Loucy (cell line): ENCODE measurements around the gene C1orf35.
A peak's percentile ranks its signal among the peaks of the same experiment; 100 is the strongest.

Experiments used
- H2AFZ ChIP-seq: fragments of 200-600 bp; sonication (generic); 2 replicates; pipeline ENCODE4 v1.6.0; 2016; ENCODE audit warnings: antibody characterized with exemption, mild to moderate bottlenecking, low read length, moderate library complexity
- H3F3A ChIP-seq: fragments of 200-600 bp; 2 replicates; pipeline ENCODE4 v1.6.0; 2016; ENCODE audit warnings: antibody characterized with exemption, low read depth, mild to moderate bottlenecking
- H3K27me3 ChIP-seq: fragments of 200-600 bp; sonication (generic); 2 replicates; pipeline ENCODE4 v1.6.1; 2014; ENCODE audit warnings: low read length, mild to moderate bottlenecking; ENCODE audit not compliant: insufficient read depth, poor library complexity, severe bottlenecking
- H3K36me3 ChIP-seq: fragments of 200-600 bp; sonication (generic); 2 replicates; pipeline ENCODE4 v1.6.1; 2016; ENCODE audit warnings: low read length; ENCODE audit not compliant: insufficient read depth
- H3K4me1 ChIP-seq: fragments of 200-600 bp; sonication (generic); 2 replicates; pipeline ENCODE4 v1.5.1; 2014; ENCODE audit warnings: low read length, mild to moderate bottlenecking; ENCODE audit not compliant: insufficient read depth, poor library complexity, severe bottlenecking
- H3K4me2 ChIP-seq: fragments of 200-600 bp; sonication (generic); 2 replicates; pipeline ENCODE4 v1.6.0; 2014; ENCODE audit warnings: antibody characterized with exemption, low read length, low read depth, mild to moderate bottlenecking; ENCODE audit not compliant: poor library complexity, severe bottlenecking
- H3K4me3 ChIP-seq: fragments of 200-600 bp; sonication (generic); 2 replicates; pipeline ENCODE4 v1.5.1; 2014; ENCODE audit warnings: low read length, mild to moderate bottlenecking, mixed read lengths; ENCODE audit not compliant: poor library complexity, severe bottlenecking
- H3K79me2 ChIP-seq: fragments of 200-600 bp; sonication (generic); 2 replicates; pipeline ENCODE4 v1.6.1; 2014; ENCODE audit warnings: low read length; ENCODE audit not compliant: insufficient read depth
- H3K9ac ChIP-seq: fragments of 200-600 bp; sonication (generic); 2 replicates; pipeline ENCODE4 v1.6.0; 2014; ENCODE audit warnings: mild to moderate bottlenecking, low read depth, low read length, moderate library complexity; ENCODE audit not compliant: poor library complexity, severe bottlenecking
- H3K9me2 ChIP-seq: fragments of 200-600 bp; sonication (generic); replicated peaks from 2 replicates; pipeline ENCODE4 v1.6.1; 2016; ENCODE audit warnings: low read depth, low read length, mixed read lengths
- H3K9me3 ChIP-seq: fragments of 200-600 bp; sonication (generic); 2 replicates; pipeline ENCODE4 v1.6.1; 2014; ENCODE audit warnings: mild to moderate bottlenecking, antibody characterized with exemption, low read length, low read depth; ENCODE audit not compliant: insufficient read depth
- H4K20me1 ChIP-seq: fragments of 200-600 bp; sonication (generic); 2 replicates; pipeline ENCODE4 v1.6.0; 2014; ENCODE audit warnings: antibody characterized with exemption, low read length, mild to moderate bottlenecking; ENCODE audit not compliant: insufficient read depth, poor library complexity, severe bottlenecking
- EZH2phosphoT487 ChIP-seq: fragments of 200-600 bp; IDR thresholded peaks from 2 replicates; pipeline ENCODE4 v1.6.1; 2018; ENCODE audit warnings: antibody characterized with exemption, mild to moderate bottlenecking, moderate library complexity, borderline replicate concordance
- TF ChIP-seq, protein P1 (sequence below): fragments of 200-600 bp; sonication (generic); conservative IDR thresholded peaks from 2 replicates; pipeline ENCODE4 v1.5.1; 2014; ENCODE audit warnings: mild to moderate bottlenecking, antibody characterized with exemption, low read length

The C1orf35 gene

GRCh38 chr1:228139406-228139930 is 36.3 kb upstream of the C1orf35 start:
- Histone ChIP-seq H3K27me3 (no peaks in the 10 kb centered on the region), H2AFZ (peak overlapping the region; percentile 70), H3K9me2 (no peaks in the 10 kb centered on the region), H3K4me3 (peak overlapping the region; percentile 99), H3K4me1 (peaks cover 34% of the 10 kb centered on the region), H3K9ac (peak overlapping the region; percentile 63), H3K4me2 (peak overlapping the region; percentile 65), H3F3A (no peaks in the 10 kb centered on the region), H3K36me3 (no peaks in the 10 kb centered on the region), H3K9me3 (no peaks in the 10 kb centered on the region), H4K20me1 (peaks cover 42% of the 10 kb centered on the region), H3K79me2 (peaks cover 43% of the 10 kb centered on the region)
- TF ChIP-seq, protein P1, sequence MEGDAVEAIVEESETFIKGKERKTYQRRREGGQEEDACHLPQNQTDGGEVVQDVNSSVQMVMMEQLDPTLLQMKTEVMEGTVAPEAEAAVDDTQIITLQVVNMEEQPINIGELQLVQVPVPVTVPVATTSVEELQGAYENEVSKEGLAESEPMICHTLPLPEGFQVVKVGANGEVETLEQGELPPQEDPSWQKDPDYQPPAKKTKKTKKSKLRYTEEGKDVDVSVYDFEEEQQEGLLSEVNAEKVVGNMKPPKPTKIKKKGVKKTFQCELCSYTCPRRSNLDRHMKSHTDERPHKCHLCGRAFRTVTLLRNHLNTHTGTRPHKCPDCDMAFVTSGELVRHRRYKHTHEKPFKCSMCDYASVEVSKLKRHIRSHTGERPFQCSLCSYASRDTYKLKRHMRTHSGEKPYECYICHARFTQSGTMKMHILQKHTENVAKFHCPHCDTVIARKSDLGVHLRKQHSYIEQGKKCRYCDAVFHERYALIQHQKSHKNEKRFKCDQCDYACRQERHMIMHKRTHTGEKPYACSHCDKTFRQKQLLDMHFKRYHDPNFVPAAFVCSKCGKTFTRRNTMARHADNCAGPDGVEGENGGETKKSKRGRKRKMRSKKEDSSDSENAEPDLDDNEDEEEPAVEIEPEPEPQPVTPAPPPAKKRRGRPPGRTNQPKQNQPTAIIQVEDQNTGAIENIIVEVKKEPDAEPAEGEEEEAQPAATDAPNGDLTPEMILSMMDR, result no peak
- no peak for TF ChIP-seq EZH2phosphoT487

DNA sequence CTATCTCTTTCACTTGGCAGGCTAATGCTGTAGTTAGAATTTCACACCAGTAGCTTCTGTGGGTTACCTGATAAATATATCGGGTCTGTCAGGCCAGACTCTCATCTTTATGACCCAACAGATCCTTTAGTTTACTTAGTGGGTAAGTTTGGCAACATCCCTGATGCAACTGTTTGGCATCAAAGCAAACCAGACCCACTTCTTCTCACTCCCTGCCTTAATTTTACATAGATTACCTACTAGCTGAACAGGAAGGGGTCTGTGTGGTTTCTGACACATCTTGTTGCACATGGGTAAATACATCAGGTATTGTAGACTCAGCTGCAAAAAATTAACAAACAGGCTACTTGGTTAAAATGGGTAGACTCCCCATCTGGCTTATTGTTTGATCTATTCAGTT is 33.8 kb upstream of the C1orf35 start:
- Histone ChIP-seq H3K4me3 (no peak overlapping the region), H3K9me3 (no peaks in the 10 kb centered on the region), H3K36me3 (no peaks in the 10 kb centered on the region), H3K79me2 (peaks cover 17% of the 10 kb centered on the region), H3K9me2 (no peaks in the 10 kb centered on the region), H4K20me1 (peaks cover 17% of the 10 kb centered on the region), H3K4me2 (peak overlapping the region; percentile 13), H3K4me1 (peaks cover 9% of the 10 kb centered on the region), H2AFZ (0 out of 2 replicates have a peak overlapping the region, but pooled peaks have one; percentile 29), H3F3A (no peaks in the 10 kb centered on the region), H3K9ac (no peak overlapping the region), H3K27me3 (no peaks in the 10 kb centered on the region)
- no peak for TF ChIP-seq EZH2phosphoT487
- TF ChIP-seq, protein P1, result no peak

DNA sequence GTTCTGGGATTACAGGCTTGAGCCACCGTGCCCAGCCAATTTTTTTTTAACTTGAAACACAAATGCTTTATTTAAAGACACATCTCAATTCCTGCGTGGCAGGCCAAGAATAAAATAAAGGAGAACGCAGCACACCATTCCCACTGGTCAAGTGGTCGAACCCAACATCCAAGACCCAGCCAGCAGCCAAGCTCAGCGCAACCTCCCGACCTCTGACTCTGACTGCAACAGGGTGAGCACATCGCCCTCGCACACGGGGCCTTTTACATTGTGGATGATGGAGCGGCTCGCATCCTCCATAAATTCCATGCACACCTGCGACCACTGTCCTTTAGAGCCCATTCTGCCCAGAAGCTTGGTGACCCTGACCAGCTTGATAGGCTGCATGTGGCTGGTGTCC is 31.5 kb upstream of the C1orf35 start:
- Histone ChIP-seq H3K4me1 (peaks cover 5% of the 10 kb centered on the region), H2AFZ (no peak overlapping the region), H3F3A (no peaks in the 10 kb centered on the region), H3K9me3 (no peaks in the 10 kb centered on the region), H3K4me2 (no peak overlapping the region), H3K36me3 (no peaks in the 10 kb centered on the region), H3K9ac (no peak overlapping the region), H3K27me3 (no peaks in the 10 kb centered on the region), H3K9me2 (no peaks in the 10 kb centered on the region), H4K20me1 (no peaks in the 10 kb centered on the region), H3K79me2 (no peaks in the 10 kb centered on the region), H3K4me3 (no peak overlapping the region)
- TF ChIP-seq, protein P1, result no peak
- no peak for TF ChIP-seq EZH2phosphoT487
